Mucosa of stomach (tissue), 1 donor: ENCODE results near the gene GPHN.

ENCODE experiments used
- H3K27me3 ChIP-seq: one replicate; pipeline ENCODE4 v1.7.0; 2013; ENCODE audit warnings: mild to moderate bottlenecking, low read length; ENCODE audit not compliant: control insufficient read depth, insufficient read depth
- H3K36me3 ChIP-seq: one replicate; pipeline ENCODE4 v1.7.0; 2013; ENCODE audit warnings: low read length; ENCODE audit not compliant: control insufficient read depth, insufficient read depth
- H3K4me1 ChIP-seq: one replicate; pipeline ENCODE4 v1.7.0; 2013; ENCODE audit warnings: mild to moderate bottlenecking, low read length; ENCODE audit not compliant: control insufficient read depth, insufficient read depth
- H3K4me3 ChIP-seq: one replicate; pipeline ENCODE4 v1.7.0; 2013; ENCODE audit warnings: low read length
- H3K9ac ChIP-seq: one replicate; pipeline ENCODE4 v1.7.0; 2013; ENCODE audit warnings: mild to moderate bottlenecking, low read length, moderate library complexity
- H3K9me3 ChIP-seq: one replicate; pipeline ENCODE4 v1.7.0; 2013; ENCODE audit warnings: mild to moderate bottlenecking, low read length, moderate library complexity; ENCODE audit not compliant: control insufficient read depth
- donor health status: Pancreatic carcinoma.

GPHN gene

GRCh38 chr14:67131691-67132090 is 623.7 kb downstream of the GPHN start:
- Histone ChIP-seq H3K4me3 (no peak overlapping the region), H3K36me3 (no peaks in the 10 kb centered on the region), H3K9ac (no peak overlapping the region), H3K9me3 (no peaks in the 10 kb centered on the region), H3K27me3 (no peaks in the 10 kb centered on the region), H3K4me1 (no peaks in the 10 kb centered on the region)

GRCh38 chr14:67133144-67133543 is 625.2 kb downstream of the GPHN start:
- Histone ChIP-seq H3K4me3 (no peak overlapping the region), H3K36me3 (no peaks in the 10 kb centered on the region), H3K27me3 (no peaks in the 10 kb centered on the region), H3K4me1 (no peaks in the 10 kb centered on the region), H3K9me3 (no peaks in the 10 kb centered on the region), H3K9ac (no peak overlapping the region)

- Histone ChIP-seq H3K9ac (no peak overlapping the region), H3K27me3 (no peaks in the 10 kb centered on the region), H3K4me3 (no peak overlapping the region), H3K36me3 (no peaks in the 10 kb centered on the region), H3K4me1 (no peaks in the 10 kb centered on the region), H3K9me3 (no peaks in the 10 kb centered on the region)
Observed at GRCh38 chr14:67133595-67134441, 625.9 kb downstream of the GPHN start.

- no peaks in the 10 kb centered on the region for H3K9me3 ChIP-seq
- H3K36me3 ChIP-seq: no peaks in the 10 kb centered on the region
- H3K4me1 ChIP-seq: no peaks in the 10 kb centered on the region
- H3K4me3 ChIP-seq: no peak overlapping the region
- H3K27me3 ChIP-seq: no peaks in the 10 kb centered on the region
- no peak overlapping the region for H3K9ac ChIP-seq
Observed at GRCh38 chr14:67137744-67138371, 629.9 kb downstream of the GPHN start.

GRCh38 chr14:67140556-67140955 is 632.6 kb downstream of the GPHN start:
- no peaks in the 10 kb centered on the region for H3K4me1 ChIP-seq
- no peak overlapping the region for H3K4me3 ChIP-seq
- H3K27me3 ChIP-seq: no peaks in the 10 kb centered on the region
- H3K9ac ChIP-seq: no peak overlapping the region
- no peaks in the 10 kb centered on the region for H3K36me3 ChIP-seq
- H3K9me3 ChIP-seq: no peaks in the 10 kb centered on the region

- H3K9ac ChIP-seq: no peak overlapping the region
- no peaks in the 10 kb centered on the region for H3K36me3 ChIP-seq
- no peak overlapping the region for H3K4me3 ChIP-seq
- H3K27me3 ChIP-seq: no peaks in the 10 kb centered on the region
- H3K4me1 ChIP-seq: no peaks in the 10 kb centered on the region
- H3K9me3 ChIP-seq: no peaks in the 10 kb centered on the region
Observed at GRCh38 chr14:67141146-67141900, 633.4 kb downstream of the GPHN start.

- Histone ChIP-seq H3K27me3 (no peaks in the 10 kb centered on the region), H3K9ac (no peak overlapping the region), H3K4me3 (no peak overlapping the region), H3K9me3 (no peaks in the 10 kb centered on the region), H3K4me1 (no peaks in the 10 kb centered on the region), H3K36me3 (no peaks in the 10 kb centered on the region)
Observed at GRCh38 chr14:67151082-67151666, 643.2 kb downstream of the GPHN start.

GRCh38 chr14:67158566-67158965 is 650.6 kb downstream of the GPHN start:
- H3K9ac ChIP-seq: no peak overlapping the region
- no peaks in the 10 kb centered on the region for H3K27me3 ChIP-seq
- no peak overlapping the region for H3K4me3 ChIP-seq
- no peaks in the 10 kb centered on the region for H3K36me3 ChIP-seq
- H3K9me3 ChIP-seq: no peaks in the 10 kb centered on the region
- no peaks in the 10 kb centered on the region for H3K4me1 ChIP-seq

- no peaks in the 10 kb centered on the region for H3K4me1 ChIP-seq
- H3K9ac ChIP-seq: no peak overlapping the region
- no peaks in the 10 kb centered on the region for H3K36me3 ChIP-seq
- no peaks in the 10 kb centered on the region for H3K9me3 ChIP-seq
- no peak overlapping the region for H3K4me3 ChIP-seq
- no peaks in the 10 kb centered on the region for H3K27me3 ChIP-seq
Observed at GRCh38 chr14:67162385-67162784, 654.4 kb downstream of the GPHN start.

GRCh38 chr14:67166450-67166853 is 658.5 kb downstream of the GPHN start:
- Histone ChIP-seq H3K36me3 (no peaks in the 10 kb centered on the region), H3K9me3 (no peaks in the 10 kb centered on the region), H3K4me3 (no peak overlapping the region), H3K4me1 (no peaks in the 10 kb centered on the region), H3K27me3 (no peaks in the 10 kb centered on the region), H3K9ac (no peak overlapping the region)

- Histone ChIP-seq H3K36me3 (no peaks in the 10 kb centered on the region), H3K27me3 (no peaks in the 10 kb centered on the region), H3K4me1 (no peaks in the 10 kb centered on the region), H3K9ac (no peak overlapping the region), H3K4me3 (no peak overlapping the region), H3K9me3 (no peaks in the 10 kb centered on the region)
Observed at GRCh38 chr14:67167420-67168109, 659.6 kb downstream of the GPHN start.
